HCT116 (cell line): ENCODE measurements around the gene TRPM6. TPM values are rescaled to one million over a fixed set of nuclear protein-coding genes. Genes with fewer than 3 reads are reported as not detected.

Experiments
- ATAC-seq: fragments of 200-7000 bp; cut with Tn5 transposase; 2 replicates; pipeline ENCODE4 v1.9.1; 2020; ENCODE audit warnings: mild to moderate bottlenecking, moderate library complexity
- BruUV-seq: library from RNA; stranded (reverse); fragments of 400-500 nt; replicated peaks from 2 replicates; lab custom pipeline; 2021; lab: Mats Ljungman, UMichigan
- CTCF ChIA-PET: fragments of 300-600 bp; sonication (Branson Sonifier 250); formaldehyde crosslinking; loops from one replicate; lab custom pipeline; 2021; ENCODE audit warnings: antibody characterized with exemption; lab: Charles Lee
- POLR2A ChIA-PET: fragments of 300-600, 350-600 bp; sonication (Branson Sonifier 250); formaldehyde crosslinking; loops from one replicate; lab custom pipeline; 2021; ENCODE audit warnings: antibody characterized with exemption; lab: Charles Lee
- RAD21 ChIA-PET, 2 experiments: fragments of 300-600 bp; sonication (Branson Sonifier 250); formaldehyde crosslinking; loops; one replicate each; lab custom pipeline; 2023; ENCODE audit warnings: low total read pairs in 2 of 2; ENCODE audit not compliant: uncharacterized antibody in 2 of 2, unreplicated experiment in 2 of 2, low non-redundant PET in 1 of 2; lab: Charles Lee
- DNase-seq: peaks from one replicate; pipeline ENCODE4 v3.0.0-alpha.2; 2010; ENCODE audit warnings: low read depth, low spot score
- H2AFZ ChIP-seq: fragments of 200-600 bp; shearing (Covaris generic), sonication (generic); 2 replicates; pipeline ENCODE4 v1.6.1; 2017; ENCODE audit warnings: low read depth, mixed run types, mixed read lengths, antibody characterized with exemption, low read length; ENCODE audit not compliant: poor library complexity, severe bottlenecking
- H3K27ac ChIP-seq: 2 replicates; pipeline ENCODE4 v1.5.1; 2012; ENCODE audit warnings: low read depth, low read length
- H3K27me3 ChIP-seq: fragments of 200-600 bp; sonication (generic); 2 replicates; pipeline ENCODE4 v1.6.1; 2016; ENCODE audit warnings: mixed run types, low read length, mixed read lengths; ENCODE audit not compliant: insufficient read depth
- H3K36me3 ChIP-seq, 2 experiments: fragments of 200-500 bp in 1 of 2; fragments of 200-600 bp in 1 of 2; sonication (Bioruptor generic) in 1 of 2; sonication (generic) in 1 of 2; 2 replicates each; pipeline versions ENCODE4 v1.5.1 to v1.6.1; 2014 to 2016; ENCODE audit warnings: low read length in 2 of 2, inconsistent platforms in 1 of 2, mixed read lengths in 1 of 2, mixed run types in 1 of 2; ENCODE audit not compliant: insufficient read depth in 2 of 2, control insufficient read depth in 1 of 2
- H3K4me1 ChIP-seq, 2 experiments: fragments of 200-600 bp in 1 of 2; sonication (generic) in 1 of 2; 2 replicates each; pipeline versions ENCODE4 v1.5.1 to v1.6.1; 2012 to 2017; ENCODE audit warnings: low read length in 2 of 2, inconsistent platforms in 1 of 2, mild to moderate bottlenecking in 1 of 2, mixed read lengths in 1 of 2, mixed run types in 1 of 2, moderate library complexity in 1 of 2; ENCODE audit not compliant: insufficient read depth in 2 of 2, control insufficient read depth in 1 of 2
- H3K4me2 ChIP-seq: fragments of 200-600 bp; sonication (generic); 2 replicates; pipeline ENCODE4 v1.6.1; 2017; ENCODE audit warnings: mixed run types, low read length, mixed read lengths
- H3K4me3 ChIP-seq, 2 experiments: fragments of 200-600 bp in 1 of 2; sonication (generic) in 1 of 2; replicated peaks in 1 of 2; 2 replicates each; pipeline ENCODE4 v1.5.1; 2011 to 2016; ENCODE audit warnings: low read length in 2 of 2, control low read depth in 1 of 2, low read depth in 1 of 2, mild to moderate bottlenecking in 1 of 2, mixed read lengths in 1 of 2, mixed run types in 1 of 2
- H3K79me2 ChIP-seq: fragments of 200-600 bp; sonication (generic); 2 replicates; pipeline ENCODE4 v1.6.1; 2017; ENCODE audit warnings: mild to moderate bottlenecking, mixed run types, low read length, moderate library complexity, mixed read lengths; ENCODE audit not compliant: insufficient read depth
- H3K9ac ChIP-seq: fragments of 200-600 bp; sonication (generic); 2 replicates; pipeline ENCODE4 v1.6.1; 2016; ENCODE audit warnings: low read length, mixed read lengths
- H3K9me2 ChIP-seq: fragments of 200-600 bp; sonication (generic), shearing (Covaris generic); 2 replicates; pipeline ENCODE4 v1.6.1; 2017; ENCODE audit warnings: mixed run types, mild to moderate bottlenecking, moderate library complexity; ENCODE audit not compliant: insufficient read depth
- H3K9me3 ChIP-seq, 2 experiments: fragments of 200-500 bp in 1 of 2; fragments of 200-600 bp in 1 of 2; sonication (Bioruptor generic) in 1 of 2; sonication (generic) in 1 of 2; 2 replicates each; pipeline ENCODE4 v1.6.1; 2014 to 2017; ENCODE audit warnings: low read length in 2 of 2, mixed read lengths in 2 of 2, inconsistent platforms in 1 of 2, low read depth in 1 of 2, mild to moderate bottlenecking in 1 of 2, mixed run types in 1 of 2, moderate library complexity in 1 of 2; ENCODE audit not compliant: control insufficient read depth in 1 of 2, insufficient read depth in 1 of 2
- H4K20me1 ChIP-seq: fragments of 200-600 bp; sonication (generic), shearing (Covaris generic); 2 replicates; pipeline ENCODE4 v1.6.1; 2017; ENCODE audit warnings: mixed run types, mild to moderate bottlenecking, moderate library complexity; ENCODE audit not compliant: insufficient read depth
- ATF3 ChIP-seq: IDR thresholded peaks from 2 replicates; pipeline ENCODE4 v1.6.1; 2012
- CEBPB ChIP-seq: IDR thresholded peaks from 2 replicates; pipeline ENCODE4 v1.6.1; 2012; ENCODE audit warnings: low read depth
- CTCF ChIP-seq, 3 experiments: fragments of 200-600 bp in 1 of 3; sonication (generic) in 1 of 3; IDR thresholded peaks in 2 of 3; conservative IDR thresholded peaks in 1 of 3; 2 replicates each; pipeline ENCODE4 v1.5.1; 2012 to 2017; ENCODE audit warnings: low read depth in 2 of 3, low read length in 2 of 3, antibody characterized with exemption in 1 of 3, borderline replicate concordance in 1 of 3, control low read depth in 1 of 3, mild to moderate bottlenecking in 1 of 3, mixed read lengths in 1 of 3, mixed run types in 1 of 3, moderate library complexity in 1 of 3; ENCODE audit not compliant: insufficient read depth in 1 of 3
- EGR1 ChIP-seq: IDR thresholded peaks from 2 replicates; pipeline ENCODE4 v1.6.1; 2012; ENCODE audit warnings: low read depth
- ELF1 ChIP-seq: IDR thresholded peaks from 2 replicates; pipeline ENCODE4 v1.6.1; 2012; ENCODE audit warnings: low read depth, borderline replicate concordance
- EZH2 ChIP-seq: fragments of 200-600 bp; sonication (generic); IDR thresholded peaks from 2 replicates; pipeline ENCODE4 v1.6.1; 2017; ENCODE audit warnings: antibody characterized with exemption, mixed run types
- EZH2phosphoT487 ChIP-seq: fragments of 200-600 bp; IDR thresholded peaks from 2 replicates; pipeline ENCODE4 v1.6.1; 2018; ENCODE audit warnings: antibody characterized with exemption, borderline replicate concordance
- FOSL1 ChIP-seq: IDR thresholded peaks from 2 replicates; pipeline ENCODE4 v1.6.1; 2012; ENCODE audit warnings: low read depth
- POLR2AphosphoS5 ChIP-seq: IDR thresholded peaks from 2 replicates; pipeline ENCODE4 v1.6.1; 2011; ENCODE audit warnings: mild to moderate bottlenecking, low read depth, low read length, moderate library complexity
- RAD21 ChIP-seq: IDR thresholded peaks from 2 replicates; pipeline ENCODE4 v1.6.1; 2012; ENCODE audit warnings: low read depth, mild to moderate bottlenecking
- SIN3A ChIP-seq: IDR thresholded peaks from 2 replicates; pipeline ENCODE4 v1.6.1; 2012; ENCODE audit warnings: low read depth
- SP1 ChIP-seq: IDR thresholded peaks from 2 replicates; pipeline ENCODE4 v1.6.1; 2012; ENCODE audit warnings: low read depth
- SRF ChIP-seq: IDR thresholded peaks from 2 replicates; pipeline ENCODE4 v1.6.1; 2012; ENCODE audit warnings: low read depth
- YY1 ChIP-seq: IDR thresholded peaks from 2 replicates; pipeline ENCODE4 v1.6.1; 2011; ENCODE audit warnings: low read length, low read depth, moderate library complexity, mild to moderate bottlenecking; ENCODE audit not compliant: insufficient replicate concordance; ENCODE audit errors: extremely low read depth
- ZBTB33 ChIP-seq: IDR thresholded peaks from 2 replicates; pipeline ENCODE4 v1.6.1; 2011; ENCODE audit warnings: mild to moderate bottlenecking, low read length, moderate library complexity; ENCODE audit not compliant: insufficient replicate concordance; ENCODE audit errors: extremely low read depth
- ZFX ChIP-seq: fragments of 450-650 bp; IDR thresholded peaks from 2 replicates; pipeline ENCODE4 v1.6.1; 2017
- ZNF274 ChIP-seq: fragments of 200-500 bp; sonication (Bioruptor generic); IDR thresholded peaks from 2 replicates; pipeline ENCODE4 v1.6.1; 2014; ENCODE audit warnings: mild to moderate bottlenecking, low read depth, low read length, inconsistent platforms
- intact Hi-C: fragments of 100-400 bp; cut with micrococcal nuclease; formaldehyde crosslinking; loops from 2 replicates; pipeline ENCODE4 v1.10.0; 2022
- total RNA-seq: library from RNA; stranded (reverse); gene quantifications from one replicate; pipeline ENCODE4 v1.2.1, GENCODE V29; 2021; ENCODE audit not compliant: unreplicated experiment
- TF ChIP-seq, protein P1 (sequence below): IDR thresholded peaks from 2 replicates; pipeline ENCODE4 v1.6.1; 2012

The TRPM6 gene
- total RNA-seq, 1 experiment from 2014 or later, result 0.44 TPM

DNA sequence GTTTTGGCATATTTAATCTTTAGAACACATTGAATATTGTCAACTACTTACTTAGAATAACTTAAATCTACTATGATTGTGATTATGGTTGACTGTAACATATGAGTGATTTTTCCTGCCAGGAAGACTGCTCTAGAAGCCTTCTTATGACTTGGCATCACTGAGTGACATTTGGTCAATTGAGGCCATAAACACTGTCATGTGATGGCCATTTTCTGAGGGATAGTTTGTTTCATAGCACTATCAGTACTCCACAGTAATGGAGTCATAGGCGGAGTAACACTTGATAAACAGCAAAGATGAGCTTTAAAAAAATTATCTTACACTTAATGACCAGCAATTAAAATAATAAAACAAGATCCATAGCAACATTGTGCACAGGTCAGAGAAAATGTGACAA lies 34.0 kb upstream of the TRPM6 start:
- ChIA-PET CTCF (no interaction called here), POLR2A (no interaction called here), RAD21 (no interaction called here)
- H3K27me3 ChIP-seq, result no peaks in the 10 kb centered on the region
- H4K20me1 ChIP-seq, result no peaks in the 10 kb centered on the region
- H3K4me3 ChIP-seq, result no peak overlapping the region
- TF ChIP-seq ZNF274, result no peak
- TF ChIP-seq RAD21, result no peak
- no peak for TF ChIP-seq SIN3A
- TF ChIP-seq ZFX, result no peak
- no peak for TF ChIP-seq SRF
- no peak for TF ChIP-seq ELF1
- TF ChIP-seq SP1, result no peak
- TF ChIP-seq EGR1, result no peak
- TF ChIP-seq ZBTB33, result no peak
- no peak for TF ChIP-seq YY1
- TF ChIP-seq CEBPB, result no peak
- no peak for TF ChIP-seq ATF3
- no peak for TF ChIP-seq CTCF (IDR thresholded peaks at IDR 0.05 in 2 of 3, conservative IDR thresholded peaks at IDR 0.05 in 1 of 3; ENCODE audit: borderline replicate concordance in 1 of 3, insufficient read depth in 1 of 3, low read depth in 2 of 3, low read length in 2 of 3)
- TF ChIP-seq, protein P1, sequence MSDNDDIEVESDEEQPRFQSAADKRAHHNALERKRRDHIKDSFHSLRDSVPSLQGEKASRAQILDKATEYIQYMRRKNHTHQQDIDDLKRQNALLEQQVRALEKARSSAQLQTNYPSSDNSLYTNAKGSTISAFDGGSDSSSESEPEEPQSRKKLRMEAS, result no peak
- no peak for TF ChIP-seq POLR2AphosphoS5
- no peak for TF ChIP-seq EZH2phosphoT487
- no peak for TF ChIP-seq EZH2
- no peak for TF ChIP-seq FOSL1
- no peak overlapping the region for H3K4me2 ChIP-seq
- no peak overlapping the region for H2AFZ ChIP-seq
- no peaks in the 10 kb centered on the region for H3K9me3 ChIP-seq
- H3K79me2 ChIP-seq, result no peaks in the 10 kb centered on the region
- intact Hi-C loops, result no loop called here
- no peaks in the 10 kb centered on the region for H3K4me1 ChIP-seq
- H3K9ac ChIP-seq, result no peak overlapping the region
- H3K9me2 ChIP-seq, result 0 out of 2 replicates have a peak, but pooled peaks cover 4% of the 10 kb centered on the region
- no TSS peak for BruUV-seq
- H3K36me3 ChIP-seq, result no peaks in the 10 kb centered on the region
- no peak for DNase-seq
- no peak for ATAC-seq
- no peak overlapping the region for H3K27ac ChIP-seq
